ENCODE data around the gene PLEKHG5. TPM values are rescaled to one million over a fixed set of nuclear protein-coding genes. Genes with fewer than 3 reads are reported as not detected.

PLEKHG5 gene
- 2.0 and 2.4 TPM in 2 replicates for total RNA-seq (2013; cell fraction: nucleolus; rRNA removed)
- total RNA-seq (2014; rRNA removed) (0.33 and 0.51 TPM in 2 replicates), total RNA-seq (2014; rRNA removed; fragmentation: Illumina TruSeq; extraction: Trizol) (0.18 TPM in 2 replicates), total RNA-seq (2021) (0.69 and 1.1 TPM in 2 replicates), polyA plus RNA-seq (2011; rRNA removed) (0.19 and 0.48 TPM in 2 replicates), polyA plus RNA-seq (2014; fragmentation: Illumina TruSeq; extraction: Trizol) (0.13 TPM in 1 of 2 replicates, not detected in the other), polyA plus RNA-seq (2014; fragmentation: Nextera tagmentation; extraction: Ambion mirVana) (under 1 TPM in 1 of 2 experiments, not detected in 1; 0.04 TPM), polyA plus RNA-seq (2014; rRNA removed) (0.69 and 0.79 TPM in 2 replicates), polyA plus RNA-seq (2016; fragmentation: Nextera tagmentation; extraction: Ambion mirVana) (under 1 TPM; 0.12 to 0.13 TPM), polyA minus RNA-seq (2011; rRNA and poly(A)+ RNA removed) (0.46 and 0.59 TPM in 2 replicates), Bru-seq, nascent RNA (percentile 29 among the genes with signal in this experiment), BruChase-seq, experiment 1, labeled RNA remaining after a 6-hour chase (percentile 32 among the genes with signal in this experiment), BruChase-seq, experiment 2, labeled RNA remaining after a 2-hour chase (percentile 29 among the genes with signal in this experiment)
- 0.13 TPM for polyA plus RNA-seq (2011; ENCODE audit: low read depth)
- polyA plus RNA-seq (2011; cell fraction: cytosol; rRNA removed) = 0.49 and 0.82 TPM in 2 replicates
- 3.7 and 5.2 TPM in 2 replicates for polyA plus RNA-seq (2011; cell fraction: nucleus; rRNA removed)
- 0.29 and 0.49 TPM in 2 replicates for polyA plus RNA-seq (2012)
- polyA minus RNA-seq (2011; cell fraction: cytosol; rRNA and poly(A)+ RNA removed) = 0.52 and 0.53 TPM in 2 replicates
- polyA minus RNA-seq (2011; cell fraction: nucleus; rRNA and poly(A)+ RNA removed) = 0.73 and 1.2 TPM in 2 replicates
- long read RNA-seq, experiment 1 = 0 reads
- long read RNA-seq, experiment 2, partial matches to known transcripts = 0 of 1 reads
- long read RNA-seq, experiment 2, other reads (novel, unspliced or antisense) = 1 of 1 reads

GRCh38 chr1:6491480-6491962 lies at the start of gene PLEKHG5:
PLEKHG5 (minus strand) TSS chr1:6491667; CDS start chr1:6477571, 14,096 bp downstream.
- no peaks in the 10 kb centered on the region for H3K4me1 ChIP-seq (ENCODE audit: control insufficient read depth, insufficient read depth, low read length)
- ChIA-PET SMC1A (ENCODE audit: uncharacterized antibody, unreplicated experiment) (interaction anchor here (0.8 to 1.4 kb wide), 4 partner anchors 22 to 88 kb away, joined by 3 read pairs; partner anchors contain the start of gene ZBTB48), RAD21 (ENCODE audit: unreplicated experiment) (interaction anchor here (1.5 to 1.8 kb wide), 3 partner anchors 22 to 156 kb away, joined by 5 to 6 read pairs (median 5); no protein-coding TSS in a partner anchor), POLR2A (interaction anchor here (1.0 kb wide), 1 partner anchor 32 kb away, joined by 3 read pairs; no protein-coding TSS in a partner anchor), CTCF (interaction anchor here (0.8 to 4.9 kb wide), 9 partner anchors 8 to 156 kb away, joined by 3 to 25 read pairs (median 6); no protein-coding TSS in a partner anchor)
- no peak for ATAC-seq
- FAIRE-seq = no peak
- in situ Hi-C loops (cut with MboI) = loop anchor here (5.0 to 25.0 kb wide), 2 partner anchors 146 to 721 kb away; no protein-coding TSS in a partner anchor
- H3K9ac ChIP-seq (ENCODE audit: control insufficient read depth, insufficient read depth, low read length) = peak within 1 kb of the TSS; percentile 81
- H3K4me3 ChIP-seq = peak within 1 kb of the TSS; percentile 89
- H4K20me1 ChIP-seq (ENCODE audit: control insufficient read depth, insufficient read depth) = no peaks in the 10 kb centered on the region
- H3K36me3 ChIP-seq (ENCODE audit: control insufficient read depth in 2 of 2, insufficient read depth in 2 of 2, low read length in 1 of 2) = no peaks in the 10 kb centered on the region
- no peaks in the 10 kb centered on the region for H3K9me3 ChIP-seq (replicated peaks; ENCODE audit: control insufficient read depth, insufficient read depth, low read length)
- no peak for DNase-seq (ENCODE audit: low read depth, low spot score)
- H3K79me2 ChIP-seq (ENCODE audit: control insufficient read depth, insufficient read depth, low read length) = no peaks in the 10 kb centered on the region
- no TSS peak for BruUV-seq (replicated peaks)
- TF ChIP-seq HDGF (IDR thresholded peaks at IDR 0.05) = peak; percentile 65; the same call in 1 of the 2 replicates
- no peak for TF ChIP-seq CBFB (IDR thresholded peaks at IDR 0.05; ENCODE audit: low read depth)
- TF ChIP-seq IRF4 (IDR thresholded peaks at IDR 0.05; ENCODE audit: low read depth, low read length) = no peak
- peaks cover 0 to 3% of the 10 kb centered on the region in 2 experiments; a peak in 2 of 4 replicates for H3K27me3 ChIP-seq (replicated peaks in 1 of 2; ENCODE audit: control insufficient read depth in 2 of 2, insufficient read depth in 2 of 2, low read length in 1 of 2)
- peak within 1 kb of the TSS; percentile 88 for H2AFZ ChIP-seq (ENCODE audit: control insufficient read depth, low read depth, low read length)
- H3K27ac ChIP-seq (ENCODE audit: control insufficient read depth, insufficient read depth) = peak within 1 kb of the TSS; percentile 69
- peak within 1 kb of the TSS; percentile 99 for H3K4me2 ChIP-seq (ENCODE audit: control insufficient read depth, insufficient read depth)
- WGBS (ENCODE audit: insufficient coverage, insufficient replicate concordance, low lambda C conversion rate, missing lambda C conversion rate) = 57% methylated on average over 6 of the region's 6 CpGs
- intact Hi-C loops (cut with micrococcal nuclease; ENCODE audit: unreplicated experiment) = no loop called here

Measured in GM12878 (cell line).